ENCODE measurements around the gene OSTF1.
A peak's percentile ranks its signal among the peaks of the same experiment; 100 is the strongest.

Gene OSTF1

GRCh38 chr9:75130621-75131230 is 42.4 kb downstream of the OSTF1 start:
- Mint-ChIP-seq H3K27me3 (no peaks in the 10 kb centered on the region), H3K36me3 (peaks cover 27% of the 10 kb centered on the region), H3K4me3 (no peak overlapping the region), H3K27ac (no peak overlapping the region), H3K9me3 (no peaks in the 10 kb centered on the region), H3K4me1 (peaks cover 55% of the 10 kb centered on the region)

- Mint-ChIP-seq H3K36me3 (peaks cover 31% of the 10 kb centered on the region), H3K4me1 (peaks cover 54% of the 10 kb centered on the region), H3K4me3 (no peak overlapping the region), H3K27me3 (no peaks in the 10 kb centered on the region), H3K27ac (peak overlapping the region; percentile 64), H3K9me3 (no peaks in the 10 kb centered on the region)
Measured at GRCh38 chr9:75131700-75132099, 43.4 kb downstream of the OSTF1 start.

- Mint-ChIP-seq H3K4me1 (peaks cover 53% of the 10 kb centered on the region), H3K9me3 (no peaks in the 10 kb centered on the region), H3K27me3 (no peaks in the 10 kb centered on the region), H3K36me3 (peaks cover 34% of the 10 kb centered on the region), H3K4me3 (no peak overlapping the region), H3K27ac (peak overlapping the region; percentile 64)
Measured at GRCh38 chr9:75132244-75132643, 43.9 kb downstream of the OSTF1 start.

GRCh38 chr9:75133396-75133795 is 45.1 kb downstream of the OSTF1 start:
- Mint-ChIP-seq H3K27ac (peak overlapping the region; percentile 70), H3K4me3 (no peak overlapping the region), H3K4me1 (peaks cover 58% of the 10 kb centered on the region), H3K9me3 (no peaks in the 10 kb centered on the region), H3K27me3 (no peaks in the 10 kb centered on the region), H3K36me3 (peaks cover 33% of the 10 kb centered on the region)

- H3K27me3 Mint-ChIP-seq, result no peaks in the 10 kb centered on the region
- peaks cover 58% of the 10 kb centered on the region for H3K4me1 Mint-ChIP-seq
- no peaks in the 10 kb centered on the region for H3K9me3 Mint-ChIP-seq
- peaks cover 33% of the 10 kb centered on the region for H3K36me3 Mint-ChIP-seq
- H3K4me3 Mint-ChIP-seq, result no peak overlapping the region
- peak overlapping the region; percentile 71 for H3K27ac Mint-ChIP-seq
Measured at GRCh38 chr9:75134495-75134894, 46.2 kb downstream of the OSTF1 start.

- peak overlapping the region; percentile 89 for H3K27ac Mint-ChIP-seq
- no peaks in the 10 kb centered on the region for H3K27me3 Mint-ChIP-seq
- H3K4me1 Mint-ChIP-seq, result peaks cover 59% of the 10 kb centered on the region
Measured at GRCh38 chr9:75138260-75139040, 50.1 kb downstream of the OSTF1 start.

GRCh38 chr9:75139201-75139600 is 50.9 kb downstream of the OSTF1 start:
- Mint-ChIP-seq H3K36me3 (peaks cover 34% of the 10 kb centered on the region), H3K27ac (peak overlapping the region; percentile 89), H3K27me3 (no peaks in the 10 kb centered on the region), H3K4me3 (peak overlapping the region; percentile 20), H3K9me3 (peaks cover 3% of the 10 kb centered on the region), H3K4me1 (peaks cover 57% of the 10 kb centered on the region)

More at GRCh38 chr9:75138260-75139040, 50.1 kb downstream of the OSTF1 start:
- H3K36me3 Mint-ChIP-seq, result peaks cover 28% of the 10 kb centered on the region
- H3K9me3 Mint-ChIP-seq, result no peaks in the 10 kb centered on the region
- peak overlapping the region; percentile 20 for H3K4me3 Mint-ChIP-seq

GRCh38 chr9:75140261-75140660 is 51.9 kb downstream of the OSTF1 start:
- H3K27me3 Mint-ChIP-seq, result no peaks in the 10 kb centered on the region
- H3K4me1 Mint-ChIP-seq, result peaks cover 57% of the 10 kb centered on the region
- H3K4me3 Mint-ChIP-seq, result no peak overlapping the region
- no peak overlapping the region for H3K27ac Mint-ChIP-seq
- peaks cover 36% of the 10 kb centered on the region for H3K36me3 Mint-ChIP-seq
- peaks cover 13% of the 10 kb centered on the region for H3K9me3 Mint-ChIP-seq

- peak overlapping the region; percentile 39 for H3K4me3 Mint-ChIP-seq
- peaks cover 31% of the 10 kb centered on the region for H3K36me3 Mint-ChIP-seq
- H3K27ac Mint-ChIP-seq, result peak overlapping the region; percentile 88
- H3K4me1 Mint-ChIP-seq, result peaks cover 67% of the 10 kb centered on the region
- H3K27me3 Mint-ChIP-seq, result no peaks in the 10 kb centered on the region
- H3K9me3 Mint-ChIP-seq, result peaks cover 14% of the 10 kb centered on the region
Measured at GRCh38 chr9:75142202-75142601, 53.9 kb downstream of the OSTF1 start.

- Mint-ChIP-seq H3K27me3 (no peaks in the 10 kb centered on the region), H3K27ac (peak overlapping the region; percentile 41), H3K4me3 (no peak overlapping the region)
Measured at GRCh38 chr9:75146229-75146628, 57.9 kb downstream of the OSTF1 start.

GRCh38 chr9:75147638-75148037 is 59.3 kb downstream of the OSTF1 start:
- H3K4me3 Mint-ChIP-seq, result peak overlapping the region; percentile 83
- peak overlapping the region; percentile 97 for H3K27ac Mint-ChIP-seq
- H3K4me1 Mint-ChIP-seq, result peaks cover 73% of the 10 kb centered on the region
- peaks cover 14% of the 10 kb centered on the region for H3K9me3 Mint-ChIP-seq
- H3K27me3 Mint-ChIP-seq, result no peaks in the 10 kb centered on the region
- peaks cover 22% of the 10 kb centered on the region for H3K36me3 Mint-ChIP-seq

More at GRCh38 chr9:75146229-75146628, 57.9 kb downstream of the OSTF1 start:
- Mint-ChIP-seq H3K36me3 (peaks cover 27% of the 10 kb centered on the region), H3K4me1 (peaks cover 67% of the 10 kb centered on the region), H3K9me3 (peaks cover 14% of the 10 kb centered on the region)

- H3K9me3 Mint-ChIP-seq, result peaks cover 14% of the 10 kb centered on the region
- peak overlapping the region; percentile 97 for H3K27ac Mint-ChIP-seq
- H3K4me1 Mint-ChIP-seq, result peaks cover 75% of the 10 kb centered on the region
- H3K4me3 Mint-ChIP-seq, result no peak overlapping the region
- no peaks in the 10 kb centered on the region for H3K27me3 Mint-ChIP-seq
- peaks cover 19% of the 10 kb centered on the region for H3K36me3 Mint-ChIP-seq
Measured at GRCh38 chr9:75148561-75148960, 60.2 kb downstream of the OSTF1 start.

GRCh38 chr9:75149841-75150241 is 61.5 kb downstream of the OSTF1 start:
- peaks cover 5% of the 10 kb centered on the region for H3K9me3 Mint-ChIP-seq
- H3K4me3 Mint-ChIP-seq, result peak overlapping the region; percentile 74
- peak overlapping the region; percentile 92 for H3K27ac Mint-ChIP-seq
- H3K36me3 Mint-ChIP-seq, result peaks cover 7% of the 10 kb centered on the region
- H3K27me3 Mint-ChIP-seq, result no peaks in the 10 kb centered on the region
- H3K4me1 Mint-ChIP-seq, result peaks cover 82% of the 10 kb centered on the region

- Mint-ChIP-seq H3K27ac (peak overlapping the region; percentile 92), H3K36me3 (peaks cover 4% of the 10 kb centered on the region)
Measured at GRCh38 chr9:75150512-75150911, 62.2 kb downstream of the OSTF1 start.

GRCh38 chr9:75152416-75152815 is 64.1 kb downstream of the OSTF1 start:
- Mint-ChIP-seq H3K4me3 (peak overlapping the region; percentile 23), H3K4me1 (peaks cover 85% of the 10 kb centered on the region), H3K36me3 (peaks cover 1% of the 10 kb centered on the region), H3K27me3 (no peaks in the 10 kb centered on the region), H3K27ac (peak overlapping the region; percentile 57), H3K9me3 (no peaks in the 10 kb centered on the region)

More at GRCh38 chr9:75150512-75150911, 62.2 kb downstream of the OSTF1 start:
- Mint-ChIP-seq H3K9me3 (no peaks in the 10 kb centered on the region), H3K4me1 (peaks cover 85% of the 10 kb centered on the region), H3K4me3 (peak overlapping the region; percentile 73), H3K27me3 (no peaks in the 10 kb centered on the region)

GRCh38 chr9:75156858-75157257 is 68.5 kb downstream of the OSTF1 start:
- H3K27ac Mint-ChIP-seq, result peak overlapping the region; percentile 55
- peaks cover 6% of the 10 kb centered on the region for H3K36me3 Mint-ChIP-seq
- no peaks in the 10 kb centered on the region for H3K9me3 Mint-ChIP-seq
- no peak overlapping the region for H3K4me3 Mint-ChIP-seq
- no peaks in the 10 kb centered on the region for H3K27me3 Mint-ChIP-seq
- H3K4me1 Mint-ChIP-seq, result peaks cover 55% of the 10 kb centered on the region

Data from activated naive CD4-positive, alpha-beta T cell treated with anti-CD3 and anti-CD28 coated beads, Interleukin-2, amount 50 U/mL, for 24 hours (primary cell).